Measurements from ENCODE around the gene BCL11A. TPM values are rescaled to one million over a fixed set of nuclear protein-coding genes. Genes with fewer than 3 reads are reported as not detected.

BCL11A gene
- total RNA-seq, 4 donors from 2014 or later, result 0.16 to 2.0 (median 0.41) TPM

DNA sequence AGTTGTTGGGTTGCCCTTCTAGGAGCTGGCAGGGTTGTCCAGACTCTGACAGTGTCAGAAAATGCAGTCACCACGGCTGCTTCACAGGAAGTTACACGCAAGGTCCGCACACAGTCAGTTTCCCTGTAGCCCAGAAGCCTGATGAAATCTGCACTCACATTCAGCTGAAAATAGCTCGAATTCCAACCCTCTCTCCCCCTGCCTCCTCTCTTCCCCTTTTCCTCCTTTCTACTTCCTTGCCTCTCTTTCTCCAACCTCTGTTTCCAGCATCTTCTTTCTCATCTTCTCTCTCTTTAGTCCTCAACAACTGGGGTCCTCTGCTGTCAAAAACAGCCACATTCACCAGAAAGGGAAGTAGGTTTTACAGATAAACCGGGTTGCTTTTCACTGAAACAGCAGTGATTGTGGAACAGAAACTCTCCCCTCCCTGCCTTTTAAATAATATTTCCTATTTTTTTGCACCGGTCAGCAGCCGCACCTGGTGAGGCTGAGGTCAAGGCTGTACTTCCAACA lies 69.3 kb downstream of the BCL11A start:
- TF ChIP-seq, protein P1, sequence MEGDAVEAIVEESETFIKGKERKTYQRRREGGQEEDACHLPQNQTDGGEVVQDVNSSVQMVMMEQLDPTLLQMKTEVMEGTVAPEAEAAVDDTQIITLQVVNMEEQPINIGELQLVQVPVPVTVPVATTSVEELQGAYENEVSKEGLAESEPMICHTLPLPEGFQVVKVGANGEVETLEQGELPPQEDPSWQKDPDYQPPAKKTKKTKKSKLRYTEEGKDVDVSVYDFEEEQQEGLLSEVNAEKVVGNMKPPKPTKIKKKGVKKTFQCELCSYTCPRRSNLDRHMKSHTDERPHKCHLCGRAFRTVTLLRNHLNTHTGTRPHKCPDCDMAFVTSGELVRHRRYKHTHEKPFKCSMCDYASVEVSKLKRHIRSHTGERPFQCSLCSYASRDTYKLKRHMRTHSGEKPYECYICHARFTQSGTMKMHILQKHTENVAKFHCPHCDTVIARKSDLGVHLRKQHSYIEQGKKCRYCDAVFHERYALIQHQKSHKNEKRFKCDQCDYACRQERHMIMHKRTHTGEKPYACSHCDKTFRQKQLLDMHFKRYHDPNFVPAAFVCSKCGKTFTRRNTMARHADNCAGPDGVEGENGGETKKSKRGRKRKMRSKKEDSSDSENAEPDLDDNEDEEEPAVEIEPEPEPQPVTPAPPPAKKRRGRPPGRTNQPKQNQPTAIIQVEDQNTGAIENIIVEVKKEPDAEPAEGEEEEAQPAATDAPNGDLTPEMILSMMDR (IDR thresholded peaks at IDR 0.05; ENCODE audit: low read depth), result no peak

DNA sequence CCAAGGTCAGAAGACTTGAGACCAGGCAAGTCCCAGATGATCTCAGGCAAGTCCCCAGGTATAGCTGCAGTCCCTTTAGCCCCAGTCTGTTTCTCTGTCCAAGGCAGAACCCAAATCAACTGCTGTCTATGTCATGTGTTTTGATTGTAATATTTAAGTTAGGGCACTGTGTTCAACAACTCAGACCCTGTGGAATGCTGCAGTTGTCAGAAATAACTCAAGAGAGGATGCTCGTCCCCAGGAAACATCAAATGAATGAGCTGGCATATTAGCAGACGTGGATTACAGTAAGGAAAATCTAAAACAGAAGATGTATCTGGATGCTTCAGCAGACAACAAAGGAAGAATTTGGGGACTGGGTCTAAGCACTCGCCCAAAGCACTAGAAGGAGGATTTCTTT lies 70.1 kb downstream of the BCL11A start:
- TF ChIP-seq, protein P1 (IDR thresholded peaks at IDR 0.05; ENCODE audit: low read depth), result no peak

DNA sequence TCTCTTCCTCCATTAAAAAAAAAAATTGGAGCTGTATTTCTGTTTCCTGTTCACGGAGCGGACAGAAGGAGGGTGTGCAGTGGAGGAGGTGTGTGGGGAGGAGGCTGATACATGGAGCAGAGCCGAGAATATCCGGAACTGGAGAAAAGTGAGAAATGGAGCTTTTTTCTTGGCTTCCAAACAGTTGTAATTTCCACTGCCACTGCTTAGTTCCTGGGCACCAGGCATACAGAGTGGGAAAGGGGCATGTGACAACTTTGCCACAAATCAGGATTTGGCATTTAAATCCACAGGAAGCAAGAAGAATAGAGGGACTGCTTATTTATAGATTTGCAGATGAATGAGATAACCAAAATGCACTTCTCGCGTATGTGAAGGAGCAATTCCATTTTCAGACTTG lies 71.2 kb downstream of the BCL11A start:
- TF ChIP-seq, protein P1 (IDR thresholded peaks at IDR 0.05; ENCODE audit: low read depth), result no peak

DNA sequence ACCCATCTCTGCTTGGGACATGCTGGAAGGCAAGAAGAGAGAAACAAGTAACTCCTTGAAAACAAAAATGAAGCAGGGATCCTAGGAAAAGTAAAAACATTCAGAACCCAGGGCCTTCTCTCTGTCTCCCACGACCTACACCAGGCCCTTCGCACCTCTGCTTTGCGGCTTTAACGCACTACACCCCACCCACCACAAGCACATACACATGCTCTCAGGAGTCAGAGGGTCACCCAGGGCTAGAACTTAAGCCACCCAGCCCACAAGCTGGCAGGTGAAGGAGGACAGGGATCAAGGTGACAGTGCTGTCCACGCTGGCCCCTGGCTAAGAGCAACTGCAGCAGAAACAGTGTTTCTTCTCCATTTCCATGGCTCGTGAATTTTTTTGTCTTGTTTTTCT lies 72.2 kb downstream of the BCL11A start:
- TF ChIP-seq, protein P1 (IDR thresholded peaks at IDR 0.05; ENCODE audit: low read depth), result no peak

DNA sequence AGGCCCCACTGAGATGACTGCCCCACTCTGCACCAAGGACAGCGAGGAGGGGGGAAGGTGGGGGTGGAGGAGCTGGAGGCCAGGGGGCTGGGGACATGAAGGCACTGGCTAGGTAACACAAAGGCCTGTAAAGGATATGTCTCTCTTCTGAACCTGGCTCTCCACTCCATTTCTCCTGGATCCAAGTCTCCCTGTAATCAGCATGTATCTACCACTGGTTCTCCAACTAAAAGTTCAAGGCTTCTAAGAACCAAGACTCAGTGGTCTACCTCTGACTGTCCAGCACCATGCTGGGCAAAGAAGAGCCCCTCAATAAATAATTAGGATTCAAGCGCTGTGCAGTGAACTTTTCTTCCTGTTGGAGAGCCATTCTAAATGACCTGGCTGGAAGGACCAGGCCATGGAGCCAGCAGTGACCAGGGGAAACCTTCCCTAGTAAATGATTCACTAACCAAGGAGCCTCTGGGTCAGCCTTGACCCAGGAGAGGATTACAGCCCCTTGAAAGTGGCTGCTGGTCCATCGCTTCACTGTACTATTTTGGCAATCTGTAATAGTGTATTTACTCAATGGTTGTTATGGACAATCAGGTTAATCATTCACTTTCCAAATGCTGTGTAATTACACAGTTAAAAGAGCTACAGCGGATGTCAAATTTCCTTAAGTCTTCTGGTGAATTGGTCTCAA lies 73.2 kb downstream of the BCL11A start:
- TF ChIP-seq, protein P1 (IDR thresholded peaks at IDR 0.05; ENCODE audit: low read depth), result no peak

DNA sequence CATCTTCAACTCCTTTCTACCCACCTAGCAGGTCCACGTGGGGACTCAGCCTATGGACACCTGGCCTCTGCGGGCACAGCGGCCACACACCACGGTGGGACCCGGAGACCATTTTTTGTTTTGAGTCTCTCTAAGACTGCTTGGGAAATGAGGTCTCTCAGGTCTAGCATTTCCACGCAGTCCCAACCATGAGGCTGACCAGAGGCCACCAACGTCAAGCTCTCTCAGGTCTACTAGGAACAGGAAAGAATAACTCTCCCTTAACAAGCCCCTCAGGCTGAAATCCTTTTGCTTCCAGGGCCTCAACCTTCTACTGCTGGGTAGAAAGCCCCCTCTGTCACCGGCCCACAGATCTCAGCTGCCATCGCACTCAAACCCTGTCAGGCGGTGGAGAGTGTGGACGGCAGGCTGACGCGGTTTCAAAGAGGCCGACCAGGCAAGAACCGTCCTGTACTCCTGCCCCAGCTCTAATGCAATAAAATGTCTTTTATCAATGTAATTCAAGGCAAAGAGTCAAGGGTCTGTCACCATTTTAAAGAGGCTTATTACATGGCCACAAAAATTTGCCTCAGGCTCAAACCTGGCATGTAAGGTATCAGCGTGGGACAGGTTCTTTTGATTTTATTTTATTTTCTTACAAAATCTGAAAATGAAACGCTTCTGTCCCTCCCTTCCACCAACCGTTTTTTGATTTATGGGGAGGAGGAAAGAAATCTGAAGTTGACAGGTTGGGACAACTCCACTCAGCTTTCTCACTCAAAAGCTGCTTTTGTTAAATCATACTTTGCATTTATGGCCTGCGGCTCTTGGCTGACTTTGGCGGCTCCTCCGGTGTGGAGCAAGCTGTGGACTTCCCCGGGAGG lies 74.0 kb downstream of the BCL11A start:
- TF ChIP-seq, protein P1 (IDR thresholded peaks at IDR 0.05; ENCODE audit: low read depth), result no peak

DNA sequence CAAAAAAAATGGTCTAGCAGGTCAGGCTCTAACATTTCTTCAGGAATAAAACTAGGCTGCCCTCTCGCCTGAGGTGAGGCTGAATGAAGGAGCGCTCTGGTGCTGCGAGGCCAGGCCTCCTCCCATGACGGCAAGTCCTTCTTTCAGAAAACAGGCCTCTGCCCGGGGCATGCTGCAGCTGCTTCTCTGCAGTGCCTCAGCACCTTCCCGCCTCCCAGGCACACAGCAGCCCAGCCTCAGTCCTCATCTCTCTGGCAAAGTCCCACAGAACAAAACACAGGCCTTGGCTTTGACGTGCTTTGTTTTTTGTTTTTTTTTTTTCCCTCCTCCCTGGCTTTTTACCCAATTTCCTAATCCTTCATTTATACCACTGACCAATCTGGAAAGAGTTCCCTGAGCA lies 74.8 kb downstream of the BCL11A start:
- TF ChIP-seq, protein P1 (IDR thresholded peaks at IDR 0.05; ENCODE audit: low read depth), result no peak
